Upper lobe of left lung (tissue), 4 donors: ENCODE data around the gene WNT8B.

ENCODE experiments used
- CTCF ChIP-seq, 6 experiments: fragments of 450-650 bp in 4 of 6; fragments of 200-600 bp in 2 of 6; sonication (generic) in 2 of 6; IDR thresholded peaks; one replicate each; pipeline ENCODE4 v1.5.1; 2016 to 2019; ENCODE audit warnings: antibody characterized with exemption in 6 of 6
- EP300 ChIP-seq, 4 donors: sonication (generic); formaldehyde crosslinking; IDR thresholded peaks; one replicate each; pipeline ENCODE4 v1.5.1; 2017; ENCODE audit warnings: antibody characterized with exemption in 4 of 4, control low read depth in 2 of 4
- POLR2A ChIP-seq, 4 donors: fragments of 450-650 bp; IDR thresholded peaks; one replicate each; pipeline ENCODE4 v1.5.1; 2016 to 2017; ENCODE audit warnings: antibody characterized with exemption in 4 of 4, mild to moderate bottlenecking in 2 of 4
- POLR2AphosphoS5 ChIP-seq, 2 donors: sonication (generic); formaldehyde crosslinking; IDR thresholded peaks; one replicate each; pipeline ENCODE4 v1.5.1; 2017; ENCODE audit warnings: antibody characterized with exemption in 2 of 2

- no peak for TF ChIP-seq CTCF (IDR thresholded peaks at IDR 0.05)
- no peak for TF ChIP-seq POLR2A (IDR thresholded peaks at IDR 0.05)
- TF ChIP-seq EP300 (IDR thresholded peaks at IDR 0.05): no peak
- TF ChIP-seq POLR2AphosphoS5 (IDR thresholded peaks at IDR 0.05): no peak
Observed at GRCh38 chr10:100477970-100478369, 15.2 kb downstream of the WNT8B start.
